NCI-H128 (cell line): ENCODE results near the gene TLR5.
"Not testable (repeated sequence)": the region's sequence is repeated elsewhere in the genome, so short reads cannot be mapped to it uniquely, and the experiment has no call there.

Experiments
- DNase-seq: peaks from one replicate; lab custom pipeline; 2025; ENCODE audit not compliant: unreplicated experiment; lab: John Stamatoyannopoulos, UW

TLR5 gene, protein sequence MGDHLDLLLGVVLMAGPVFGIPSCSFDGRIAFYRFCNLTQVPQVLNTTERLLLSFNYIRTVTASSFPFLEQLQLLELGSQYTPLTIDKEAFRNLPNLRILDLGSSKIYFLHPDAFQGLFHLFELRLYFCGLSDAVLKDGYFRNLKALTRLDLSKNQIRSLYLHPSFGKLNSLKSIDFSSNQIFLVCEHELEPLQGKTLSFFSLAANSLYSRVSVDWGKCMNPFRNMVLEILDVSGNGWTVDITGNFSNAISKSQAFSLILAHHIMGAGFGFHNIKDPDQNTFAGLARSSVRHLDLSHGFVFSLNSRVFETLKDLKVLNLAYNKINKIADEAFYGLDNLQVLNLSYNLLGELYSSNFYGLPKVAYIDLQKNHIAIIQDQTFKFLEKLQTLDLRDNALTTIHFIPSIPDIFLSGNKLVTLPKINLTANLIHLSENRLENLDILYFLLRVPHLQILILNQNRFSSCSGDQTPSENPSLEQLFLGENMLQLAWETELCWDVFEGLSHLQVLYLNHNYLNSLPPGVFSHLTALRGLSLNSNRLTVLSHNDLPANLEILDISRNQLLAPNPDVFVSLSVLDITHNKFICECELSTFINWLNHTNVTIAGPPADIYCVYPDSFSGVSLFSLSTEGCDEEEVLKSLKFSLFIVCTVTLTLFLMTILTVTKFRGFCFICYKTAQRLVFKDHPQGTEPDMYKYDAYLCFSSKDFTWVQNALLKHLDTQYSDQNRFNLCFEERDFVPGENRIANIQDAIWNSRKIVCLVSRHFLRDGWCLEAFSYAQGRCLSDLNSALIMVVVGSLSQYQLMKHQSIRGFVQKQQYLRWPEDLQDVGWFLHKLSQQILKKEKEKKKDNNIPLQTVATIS

GRCh38 chr1:223142795-223143536 lies at the start of gene TLR5:
Gene TLR5, minus strand, starts transcription at chr1:223143248. Its CDS starts 30,217 bp downstream, at chr1:223113031.
- peak; percentile 79 for DNase-seq

GRCh38 chr1:223189903-223190724 lies 47.1 kb upstream of the TLR5 start:
- DNase-seq: no peak

DNA sequence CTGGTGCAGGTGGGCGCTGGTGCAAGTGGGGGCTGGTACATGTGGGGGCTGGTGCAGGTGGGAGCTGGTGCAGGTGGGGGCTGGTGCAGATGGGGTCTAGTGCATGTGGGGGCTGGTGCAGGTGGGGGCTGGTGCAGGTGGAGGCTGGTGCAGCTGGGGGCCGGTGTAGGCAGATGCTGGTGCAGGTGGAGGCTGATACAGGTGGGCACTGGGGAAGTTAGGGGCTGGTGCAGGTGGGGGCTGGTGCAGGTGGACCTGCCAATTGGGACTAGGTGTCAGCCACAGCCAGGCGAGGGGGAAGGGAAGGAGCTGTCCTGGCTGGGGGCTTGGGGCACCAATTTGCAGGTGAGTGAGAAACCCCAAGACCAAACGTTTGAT lies 46.5 kb upstream of the TLR5 start:
- DNase-seq: no peak

- no peak for DNase-seq
Measured at GRCh38 chr1:223188618-223189356, 45.7 kb upstream of the TLR5 start.

DNA sequence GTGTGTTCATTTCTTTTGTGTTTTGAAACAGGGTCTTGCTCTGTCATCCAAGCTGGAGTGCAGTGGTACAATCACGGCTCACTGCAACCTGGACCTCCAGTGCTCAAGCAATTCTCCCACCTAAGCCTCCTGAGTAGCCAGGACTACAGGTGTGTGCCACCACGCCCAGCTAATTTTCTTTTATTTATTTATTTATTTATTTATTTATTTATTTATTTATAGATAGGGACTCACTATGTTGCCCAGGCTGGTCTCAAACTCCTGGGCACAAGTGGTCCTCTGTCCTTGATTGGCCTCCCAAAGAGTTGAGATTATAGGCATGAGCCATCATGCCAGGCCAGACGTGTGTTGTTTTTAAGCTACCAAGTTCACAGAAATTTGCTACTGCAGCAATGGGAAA lies 43.8 kb upstream of the TLR5 start:
- no peak for DNase-seq

- no peak for DNase-seq
Measured at GRCh38 chr1:223183268-223183862, 40.3 kb upstream of the TLR5 start.

GRCh38 chr1:223180731-223181321 lies 37.8 kb upstream of the TLR5 start:
- DNase-seq: no peak

DNA sequence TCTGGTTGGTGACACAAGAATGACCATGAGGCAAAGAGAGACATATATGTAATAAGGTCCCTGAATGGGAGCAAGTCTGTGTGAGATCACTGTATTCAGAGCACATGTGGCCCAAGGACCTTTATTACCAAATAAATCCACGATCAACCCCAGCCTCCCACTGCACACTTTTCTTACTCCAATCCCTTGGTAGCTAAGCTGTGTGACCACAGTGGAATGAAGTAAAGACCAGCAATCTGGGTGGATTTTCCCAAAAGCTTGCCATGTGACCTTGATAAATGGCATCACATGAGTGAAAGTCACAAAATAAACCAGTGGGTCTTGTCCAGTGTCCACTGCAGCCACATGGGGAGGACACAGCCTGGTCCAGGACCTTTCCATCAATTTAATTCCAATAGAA lies 36.7 kb upstream of the TLR5 start:
- no peak for DNase-seq

DNA sequence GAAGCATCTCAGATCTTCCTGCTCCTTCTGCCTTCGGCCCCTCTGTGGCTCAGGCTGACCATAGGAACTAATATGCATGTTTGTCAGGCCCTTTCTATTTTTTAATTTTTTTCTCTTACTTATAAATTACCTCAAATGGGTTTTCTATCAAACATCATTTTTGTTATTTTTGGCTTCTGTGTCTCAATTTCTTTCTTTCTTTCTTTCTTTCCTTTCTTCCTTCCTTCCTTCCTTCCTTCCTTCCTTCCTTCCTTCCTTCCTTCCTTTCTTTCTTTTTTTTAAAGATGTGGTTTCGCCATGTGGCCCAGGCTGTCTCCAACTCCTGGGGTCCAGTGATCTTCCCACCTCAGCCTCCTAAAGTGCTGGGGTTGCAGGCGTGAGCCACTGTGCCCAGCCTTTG lies 36.2 kb upstream of the TLR5 start:
- no peak for DNase-seq

DNA sequence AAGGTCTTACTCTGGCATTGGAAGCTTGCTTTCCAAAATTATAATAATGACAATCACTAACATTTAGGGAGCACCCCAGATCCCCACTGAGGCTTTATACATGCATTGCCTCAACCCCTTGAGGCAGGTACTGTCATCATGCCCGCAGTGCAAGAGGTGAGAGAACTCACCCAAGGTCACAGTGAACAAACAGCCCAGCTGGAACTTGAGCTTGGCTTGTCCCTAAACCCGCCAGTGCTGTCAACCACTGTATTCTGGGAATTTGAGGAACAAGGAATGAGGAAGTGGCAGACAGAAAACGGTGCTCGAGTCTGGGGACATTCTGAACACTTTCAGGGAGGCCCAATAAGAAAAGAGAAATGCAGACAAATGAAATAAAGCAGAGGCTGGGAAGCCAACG lies 34.6 kb upstream of the TLR5 start:
- no peak for DNase-seq

- DNase-seq: no peak
Measured at GRCh38 chr1:223176437-223176836, 33.4 kb upstream of the TLR5 start.

DNA sequence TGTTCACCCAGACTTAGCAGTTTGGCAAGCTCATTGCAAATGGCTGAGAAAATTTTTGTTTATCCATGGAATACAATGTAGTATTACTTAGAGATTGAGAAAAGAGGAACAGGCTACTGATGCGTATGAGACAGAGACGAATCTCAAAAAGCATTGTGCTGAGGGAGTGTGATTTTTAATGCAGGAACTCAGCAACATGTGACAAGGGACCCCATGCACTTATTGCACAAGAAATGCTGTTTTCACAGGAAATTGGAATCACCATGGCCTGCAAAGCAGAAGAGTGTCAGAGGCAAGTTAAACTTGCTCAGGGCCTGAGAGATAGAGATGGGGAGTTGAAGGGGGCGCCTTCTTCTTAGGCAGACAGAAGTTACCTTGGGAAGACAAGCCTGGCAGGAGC lies 32.6 kb upstream of the TLR5 start:
- DNase-seq: no peak

GRCh38 chr1:223175032-223175431 lies 32.0 kb upstream of the TLR5 start:
- DNase-seq: no peak

GRCh38 chr1:223169458-223169857 lies 26.4 kb upstream of the TLR5 start:
- DNase-seq: not testable (repeated sequence)

- no peak for DNase-seq
Measured at GRCh38 chr1:223161321-223161720, 18.3 kb upstream of the TLR5 start.

GRCh38 chr1:223156343-223156742 lies 13.3 kb upstream of the TLR5 start:
- DNase-seq: no peak

GRCh38 chr1:223155153-223155552 lies 12.1 kb upstream of the TLR5 start:
- DNase-seq: no peak

GRCh38 chr1:223153177-223154119 lies 10.4 kb upstream of the TLR5 start:
- DNase-seq: no peak
